Activated CD8-positive, alpha-beta T cell treated with anti-CD3 and anti-CD28 coated beads for 36 hours (primary cell): ENCODE measurements around the gene PML. TPM values are rescaled to one million over a fixed set of nuclear protein-coding genes. Genes with fewer than 3 reads are reported as not detected.
A peak's percentile ranks its signal among the peaks of the same experiment; 100 is the strongest.

ENCODE experiments used
- ATAC-seq: fragments of 200-7000 bp; cut with Tn5 transposase; one replicate; pipeline ENCODE4 v1.10.0; 2021; ENCODE audit warnings: mild to moderate bottlenecking, moderate library complexity
- CTCF ChIA-PET: fragments of 350-600 bp; sonication (Branson Sonifier 250); formaldehyde crosslinking; loops from one replicate; lab custom pipeline; 2021; ENCODE audit warnings: antibody characterized with exemption; lab: Charles Lee
- POLR2A ChIA-PET: fragments of 350-600 bp; sonication (Branson Sonifier 250); formaldehyde crosslinking; loops from one replicate; lab custom pipeline; 2021; ENCODE audit warnings: antibody characterized with exemption; lab: Charles Lee
- DNase-seq: peaks from one replicate; pipeline ENCODE4 v3.0.0-alpha.2; 2020
- H3K27ac Mint-ChIP-seq: one replicate; pipeline ENCODE4 v1.8.0; 2021; ENCODE audit warnings: mild to moderate bottlenecking, mixed read lengths
- H3K27me3 Mint-ChIP-seq: one replicate; pipeline ENCODE4 v1.8.0; 2021; ENCODE audit warnings: mixed read lengths
- H3K36me3 Mint-ChIP-seq: one replicate; pipeline ENCODE4 v1.8.0; 2021; ENCODE audit warnings: low read depth, mixed read lengths
- H3K4me1 Mint-ChIP-seq: one replicate; pipeline ENCODE4 v1.8.0; 2021; ENCODE audit warnings: low read depth, mixed read lengths
- H3K4me3 Mint-ChIP-seq: one replicate; pipeline ENCODE4 v1.8.0; 2021; ENCODE audit warnings: mild to moderate bottlenecking, moderate library complexity, mixed read lengths
- H3K9me3 Mint-ChIP-seq: one replicate; pipeline ENCODE4 v1.8.0; 2021; ENCODE audit warnings: mixed read lengths
- CTCF ChIP-seq: fragments of 200-600 bp; IDR thresholded peaks from one replicate; pipeline ENCODE4 v1.8.0; 2022; ENCODE audit warnings: antibody characterized with exemption, mild to moderate bottlenecking
- intact Hi-C: fragments of 100-400 bp; cut with micrococcal nuclease; formaldehyde crosslinking; loops from one replicate; pipeline ENCODE4 v1.10.0; 2022
- total RNA-seq, 2 experiments: library from RNA; stranded (reverse); gene quantifications; one replicate each; pipeline ENCODE4 v1.2.3, GENCODE V29; 2021

Gene PML
- total RNA-seq, 2 experiments from 2014 or later = 48.8 to 49.6 TPM

- Mint-ChIP-seq H3K27ac (peak overlapping the region; percentile 30), H3K36me3 (peaks cover 18% of the 10 kb centered on the region), H3K9me3 (no peaks in the 10 kb centered on the region), H3K4me1 (no peaks in the 10 kb centered on the region), H3K27me3 (no peaks in the 10 kb centered on the region), H3K4me3 (no peak overlapping the region)
- no peak for DNase-seq
- ATAC-seq = no peak
- intact Hi-C loops = no loop called here
- CTCF ChIA-PET = interaction anchor here (1.4 kb wide), 1 partner anchor 59 kb away, joined by 8 read pairs; no protein-coding TSS in a partner anchor
- POLR2A ChIA-PET = no interaction called here
- no peak for TF ChIP-seq CTCF
Observed at GRCh38 chr15:74032046-74032445, 37.5 kb downstream of the PML start.

- Mint-ChIP-seq H3K27ac (no peak overlapping the region), H3K4me1 (no peaks in the 10 kb centered on the region), H3K4me3 (no peak overlapping the region), H3K36me3 (peaks cover 23% of the 10 kb centered on the region), H3K27me3 (no peaks in the 10 kb centered on the region), H3K9me3 (no peaks in the 10 kb centered on the region)
- TF ChIP-seq CTCF = no peak
- DNase-seq (no peak), ATAC-seq (no peak)
- intact Hi-C loops = no loop called here
- CTCF ChIA-PET = interaction anchor here (1.4 kb wide), 1 partner anchor 60 kb away, joined by 8 read pairs; no protein-coding TSS in a partner anchor
- POLR2A ChIA-PET = no interaction called here
Observed at GRCh38 chr15:74032606-74033561, 38.4 kb downstream of the PML start.

- Mint-ChIP-seq H3K27me3 (no peaks in the 10 kb centered on the region), H3K4me3 (no peak overlapping the region), H3K27ac (no peak overlapping the region), H3K36me3 (peaks cover 23% of the 10 kb centered on the region), H3K4me1 (no peaks in the 10 kb centered on the region), H3K9me3 (no peaks in the 10 kb centered on the region)
- DNase-seq (no peak), ATAC-seq (no peak)
- ChIA-PET POLR2A (no interaction called here), CTCF (interaction anchor here (0.7 to 4.6 kb wide), 2 partner anchors 13 to 62 kb away, joined by 3 to 34 read pairs; no protein-coding TSS in a partner anchor)
- no peak for TF ChIP-seq CTCF
- intact Hi-C loops = no loop called here
Observed at GRCh38 chr15:74034206-74034755, 39.8 kb downstream of the PML start.

- no peak for TF ChIP-seq CTCF
- CTCF ChIA-PET = interaction anchor here (4.6 to 5.2 kb wide), 2 partner anchors 13 to 63 kb away, joined by 32 to 34 read pairs; no protein-coding TSS in a partner anchor
- Mint-ChIP-seq H3K4me1 (no peaks in the 10 kb centered on the region), H3K4me3 (no peak overlapping the region), H3K9me3 (no peaks in the 10 kb centered on the region), H3K36me3 (peaks cover 23% of the 10 kb centered on the region), H3K27me3 (no peaks in the 10 kb centered on the region), H3K27ac (no peak overlapping the region)
- intact Hi-C loops = no loop called here
- POLR2A ChIA-PET = no interaction called here
- DNase-seq (no peak), ATAC-seq (no peak)
Observed at GRCh38 chr15:74035121-74036017, 40.9 kb downstream of the PML start.
